ENCODE data around the gene IFNL2.

- TF ChIP-seq ZNF140 (CRISPR knock-in tag; IDR thresholded peaks at IDR 0.05) (no peak), HMBOX1 (IDR thresholded peaks at IDR 0.05) (no peak), ZNF175 (CRISPR knock-in tag; IDR thresholded peaks at IDR 0.05; ENCODE audit: low read depth) (no peak), IRF2 (CRISPR knock-in tag; IDR thresholded peaks at IDR 0.05) (no peak), FOXJ3 (CRISPR knock-in tag; IDR thresholded peaks at IDR 0.05) (no peak), EZH2 (IDR thresholded peaks at IDR 0.05; ENCODE audit: borderline replicate concordance, low read depth, low read length) (no peak), ZNF263 (CRISPR knock-in tag; IDR thresholded peaks at IDR 0.05; ENCODE audit: borderline replicate concordance) (no peak), MXI1 (IDR thresholded peaks at IDR 0.05; ENCODE audit: low read depth, low read length) (no peak), NFATC3 (IDR thresholded peaks at IDR 0.05) (no peak)
- TF ChIP-seq, protein P1, sequence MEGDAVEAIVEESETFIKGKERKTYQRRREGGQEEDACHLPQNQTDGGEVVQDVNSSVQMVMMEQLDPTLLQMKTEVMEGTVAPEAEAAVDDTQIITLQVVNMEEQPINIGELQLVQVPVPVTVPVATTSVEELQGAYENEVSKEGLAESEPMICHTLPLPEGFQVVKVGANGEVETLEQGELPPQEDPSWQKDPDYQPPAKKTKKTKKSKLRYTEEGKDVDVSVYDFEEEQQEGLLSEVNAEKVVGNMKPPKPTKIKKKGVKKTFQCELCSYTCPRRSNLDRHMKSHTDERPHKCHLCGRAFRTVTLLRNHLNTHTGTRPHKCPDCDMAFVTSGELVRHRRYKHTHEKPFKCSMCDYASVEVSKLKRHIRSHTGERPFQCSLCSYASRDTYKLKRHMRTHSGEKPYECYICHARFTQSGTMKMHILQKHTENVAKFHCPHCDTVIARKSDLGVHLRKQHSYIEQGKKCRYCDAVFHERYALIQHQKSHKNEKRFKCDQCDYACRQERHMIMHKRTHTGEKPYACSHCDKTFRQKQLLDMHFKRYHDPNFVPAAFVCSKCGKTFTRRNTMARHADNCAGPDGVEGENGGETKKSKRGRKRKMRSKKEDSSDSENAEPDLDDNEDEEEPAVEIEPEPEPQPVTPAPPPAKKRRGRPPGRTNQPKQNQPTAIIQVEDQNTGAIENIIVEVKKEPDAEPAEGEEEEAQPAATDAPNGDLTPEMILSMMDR (IDR thresholded peaks at IDR 0.05 in 2 of 3, conservative IDR thresholded peaks at IDR 0.05 in 1 of 3; ENCODE audit: insufficient read depth in 2 of 3, low read depth in 1 of 3, low read length in 3 of 3) = no peak
- TF ChIP-seq, protein P2, sequence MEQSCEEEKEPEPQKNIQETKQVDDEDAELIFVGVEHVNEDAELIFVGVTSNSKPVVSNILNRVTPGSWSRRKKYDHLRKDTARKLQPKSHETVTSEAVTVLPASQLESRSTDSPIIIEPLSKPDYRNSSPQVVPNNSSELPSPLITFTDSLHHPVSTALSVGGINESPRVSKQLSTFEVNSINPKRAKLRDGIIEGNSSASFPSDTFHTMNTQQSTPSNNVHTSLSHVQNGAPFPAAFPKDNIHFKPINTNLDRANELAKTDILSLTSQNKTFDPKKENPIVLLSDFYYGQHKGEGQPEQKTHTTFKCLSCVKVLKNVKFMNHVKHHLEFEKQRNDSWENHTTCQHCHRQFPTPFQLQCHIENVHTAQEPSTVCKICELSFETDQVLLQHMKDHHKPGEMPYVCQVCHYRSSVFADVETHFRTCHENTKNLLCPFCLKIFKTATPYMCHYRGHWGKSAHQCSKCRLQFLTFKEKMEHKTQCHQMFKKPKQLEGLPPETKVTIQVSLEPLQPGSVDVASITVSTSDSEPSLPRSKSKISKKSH (CRISPR knock-in tag; IDR thresholded peaks at IDR 0.05) = no peak
- TF ChIP-seq, protein P3, sequence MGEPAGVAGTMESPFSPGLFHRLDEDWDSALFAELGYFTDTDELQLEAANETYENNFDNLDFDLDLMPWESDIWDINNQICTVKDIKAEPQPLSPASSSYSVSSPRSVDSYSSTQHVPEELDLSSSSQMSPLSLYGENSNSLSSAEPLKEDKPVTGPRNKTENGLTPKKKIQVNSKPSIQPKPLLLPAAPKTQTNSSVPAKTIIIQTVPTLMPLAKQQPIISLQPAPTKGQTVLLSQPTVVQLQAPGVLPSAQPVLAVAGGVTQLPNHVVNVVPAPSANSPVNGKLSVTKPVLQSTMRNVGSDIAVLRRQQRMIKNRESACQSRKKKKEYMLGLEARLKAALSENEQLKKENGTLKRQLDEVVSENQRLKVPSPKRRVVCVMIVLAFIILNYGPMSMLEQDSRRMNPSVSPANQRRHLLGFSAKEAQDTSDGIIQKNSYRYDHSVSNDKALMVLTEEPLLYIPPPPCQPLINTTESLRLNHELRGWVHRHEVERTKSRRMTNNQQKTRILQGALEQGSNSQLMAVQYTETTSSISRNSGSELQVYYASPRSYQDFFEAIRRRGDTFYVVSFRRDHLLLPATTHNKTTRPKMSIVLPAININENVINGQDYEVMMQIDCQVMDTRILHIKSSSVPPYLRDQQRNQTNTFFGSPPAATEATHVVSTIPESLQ (CRISPR knock-in tag; IDR thresholded peaks at IDR 0.05) = no peak
- TF ChIP-seq, protein P4, sequence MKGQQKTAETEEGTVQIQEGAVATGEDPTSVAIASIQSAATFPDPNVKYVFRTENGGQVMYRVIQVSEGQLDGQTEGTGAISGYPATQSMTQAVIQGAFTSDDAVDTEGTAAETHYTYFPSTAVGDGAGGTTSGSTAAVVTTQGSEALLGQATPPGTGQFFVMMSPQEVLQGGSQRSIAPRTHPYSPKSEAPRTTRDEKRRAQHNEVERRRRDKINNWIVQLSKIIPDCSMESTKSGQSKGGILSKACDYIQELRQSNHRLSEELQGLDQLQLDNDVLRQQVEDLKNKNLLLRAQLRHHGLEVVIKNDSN (CRISPR knock-in tag; IDR thresholded peaks at IDR 0.05) = no peak
Measured at GRCh38 chr19:39223703-39224279, 44.4 kb upstream of the IFNL2 start.

All from K562 (cell line).